ENCODE measurements around the gene SMG1. TPM values are rescaled to one million over a fixed set of nuclear protein-coding genes. Genes with fewer than 3 reads are reported as not detected.

The SMG1 gene
- total and polyA plus RNA-seq, 4 donors = 11.3 to 139 (median 43.0) TPM

- peak overlapping the region in 1 of 2 donors; percentile 19 for H3K9ac ChIP-seq (ENCODE audit: insufficient read depth in 1 of 2, low read length in 2 of 2)
- WGBS, 2 donors = 24 to 26% methylated on average over 18 of the region's 18 CpGs
- ATAC-seq (ENCODE audit: insufficient read depth, low FRiP score) (peak; percentile 91), DNase-seq (peak; percentile 83 to 85 (median 84))
- H3K27me3 ChIP-seq (ENCODE audit: control insufficient read depth in 3 of 3, insufficient read depth in 3 of 3, low read length in 2 of 3) = no peaks in the 10 kb centered on the region
- no peak overlapping the region for H3K4me3 ChIP-seq
- H3K9me3 ChIP-seq (ENCODE audit: control insufficient read depth in 4 of 4, insufficient read depth in 3 of 4, low read length in 3 of 4) = no peaks in the 10 kb centered on the region
- H3K27ac ChIP-seq (ENCODE audit: low read depth in 1 of 2, low read length in 1 of 2) = no peak overlapping the region
- no peaks in the 10 kb centered on the region for H3K4me1 ChIP-seq (ENCODE audit: control insufficient read depth in 5 of 5, insufficient read depth in 5 of 5, low read length in 5 of 5)
- no peaks in the 10 kb centered on the region for H3K36me3 ChIP-seq (ENCODE audit: control insufficient read depth in 4 of 4, insufficient read depth in 4 of 4, low read length in 4 of 4)
- TF ChIP-seq CTCF (IDR thresholded peaks at IDR 0.05; ENCODE audit: control extremely low read depth, extremely low read depth) = peak; percentile 78
Measured at GRCh38 chr16:18969050-18969854, 43.0 kb upstream of the SMG1 start.

DNA sequence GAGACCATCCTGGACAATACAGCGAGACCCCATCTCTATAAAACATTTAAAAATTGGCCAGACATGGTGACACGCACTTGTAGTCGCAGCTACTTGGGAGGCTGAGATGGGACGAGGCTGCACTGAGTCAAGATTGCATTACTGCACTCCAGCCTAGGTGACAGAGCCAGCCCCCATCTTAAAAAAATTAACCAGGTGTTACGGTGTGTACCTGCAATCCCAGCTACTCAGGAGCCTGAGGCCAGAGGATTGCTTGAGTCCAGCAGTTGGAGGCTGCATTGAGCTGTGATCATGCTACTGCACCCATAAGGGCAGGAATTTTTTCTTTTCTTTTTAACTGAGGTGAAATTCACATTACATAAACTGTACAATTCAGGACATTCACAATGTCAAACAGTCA lies 40.6 kb upstream of the SMG1 start:
- Histone ChIP-seq H3K27ac (ENCODE audit: low read depth in 1 of 2, low read length in 1 of 2) (no peak overlapping the region), H3K4me3 (no peak overlapping the region), H3K9ac (ENCODE audit: insufficient read depth in 1 of 2, low read length in 2 of 2) (no peak overlapping the region), H3K4me1 (ENCODE audit: control insufficient read depth in 5 of 5, insufficient read depth in 5 of 5, low read length in 5 of 5) (no peaks in the 10 kb centered on the region), H3K36me3 (ENCODE audit: control insufficient read depth in 4 of 4, insufficient read depth in 4 of 4, low read length in 4 of 4) (no peaks in the 10 kb centered on the region), H3K9me3 (ENCODE audit: control insufficient read depth in 4 of 4, insufficient read depth in 3 of 4, low read length in 3 of 4) (no peaks in the 10 kb centered on the region), H3K27me3 (ENCODE audit: control insufficient read depth in 3 of 3, insufficient read depth in 3 of 3, low read length in 2 of 3) (no peaks in the 10 kb centered on the region)
- whole genome bisulfite sequencing, 2 donors = 94 to 95% methylated on average over 5 of the region's 5 CpGs
- DNase-seq (no peak), ATAC-seq (ENCODE audit: insufficient read depth, low FRiP score) (no peak)
- no peak for TF ChIP-seq CTCF (IDR thresholded peaks at IDR 0.05; ENCODE audit: control extremely low read depth, extremely low read depth)

DNA sequence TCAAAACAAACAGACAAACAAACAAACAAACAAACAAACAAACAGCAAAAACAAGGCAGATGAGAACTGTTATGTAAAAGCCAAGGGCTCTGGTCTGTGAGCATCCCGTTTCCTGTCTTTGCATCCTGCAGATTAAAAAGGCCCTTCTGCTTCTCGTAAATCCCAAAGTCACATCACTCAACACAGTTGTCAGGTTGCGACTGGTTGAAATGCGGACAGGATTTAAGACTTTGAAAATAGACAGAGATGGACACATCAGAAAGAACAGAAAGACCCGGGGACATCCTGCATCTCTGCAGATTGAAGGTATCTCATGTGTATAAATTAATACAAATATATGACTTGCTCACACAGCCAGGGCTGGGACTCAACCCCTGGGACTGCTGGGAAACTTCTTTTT lies 39.3 kb upstream of the SMG1 start:
- Histone ChIP-seq H3K36me3 (ENCODE audit: control insufficient read depth in 4 of 4, insufficient read depth in 4 of 4, low read length in 4 of 4) (no peaks in the 10 kb centered on the region), H3K9ac (ENCODE audit: insufficient read depth in 1 of 2, low read length in 2 of 2) (no peak overlapping the region), H3K27me3 (ENCODE audit: control insufficient read depth in 3 of 3, insufficient read depth in 3 of 3, low read length in 2 of 3) (no peaks in the 10 kb centered on the region), H3K4me1 (ENCODE audit: control insufficient read depth in 5 of 5, insufficient read depth in 5 of 5, low read length in 5 of 5) (peaks cover 0 to 2% (median 0%) of the 10 kb centered on the region in 5 donors), H3K4me3 (no peak overlapping the region), H3K27ac (ENCODE audit: low read depth in 1 of 2, low read length in 1 of 2) (no peak overlapping the region), H3K9me3 (ENCODE audit: control insufficient read depth in 4 of 4, insufficient read depth in 3 of 4, low read length in 3 of 4) (no peaks in the 10 kb centered on the region)
- whole genome bisulfite sequencing, 2 donors = 79 to 83% methylated on average over 5 of the region's 5 CpGs
- DNase-seq (no peak), ATAC-seq (ENCODE audit: insufficient read depth, low FRiP score) (no peak)
- TF ChIP-seq CTCF (IDR thresholded peaks at IDR 0.05; ENCODE audit: control extremely low read depth, extremely low read depth) = no peak
